NCI-H345 (cell line): ENCODE measurements around the gene PEX14.
"Not testable (repeated sequence)": the region's sequence is repeated elsewhere in the genome, so short reads cannot be mapped to it uniquely, and the experiment has no call there.

Experiments used
- DNase-seq: peaks from one replicate; lab custom pipeline; 2025; lab: John Stamatoyannopoulos, UW

The PEX14 gene

DNA sequence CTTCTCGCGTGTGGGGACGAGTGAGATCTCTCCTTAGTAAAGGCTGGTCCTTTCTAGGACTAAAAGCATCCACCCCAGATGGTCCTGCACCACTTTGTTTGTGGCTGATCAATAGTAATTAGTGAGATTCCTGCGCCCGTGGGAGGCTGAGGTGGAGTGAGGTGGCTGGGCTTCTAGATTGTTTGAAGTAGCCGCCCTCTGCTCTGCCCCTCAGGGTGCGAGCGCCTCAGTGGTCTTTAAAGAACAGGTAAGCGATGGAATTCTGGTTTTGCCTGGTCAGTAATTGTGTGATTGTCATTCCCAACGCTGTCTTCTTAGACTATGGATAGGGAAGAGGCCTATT is 20.7 kb downstream of the PEX14 start:
- no peak for DNase-seq

DNA sequence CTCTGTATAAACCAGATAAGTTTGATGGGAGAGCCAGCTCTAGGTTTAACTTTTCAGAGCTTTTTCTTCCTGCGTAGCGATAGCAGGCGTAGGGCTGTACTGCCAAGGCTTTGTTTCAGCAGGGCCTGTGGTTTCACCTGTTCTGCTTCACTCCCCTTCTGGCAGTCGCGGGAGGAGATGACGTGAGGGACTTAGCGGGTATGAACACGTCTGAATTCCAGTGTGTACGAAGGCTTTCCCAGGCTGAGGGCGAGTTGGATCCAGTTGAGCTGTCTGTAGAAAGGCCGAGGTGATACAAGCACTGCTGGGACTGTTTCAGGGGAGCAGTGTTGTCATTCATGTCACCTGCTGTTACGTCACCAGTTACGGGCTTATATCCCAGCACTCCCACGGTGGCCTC is 21.2 kb downstream of the PEX14 start:
- no peak for DNase-seq

DNA sequence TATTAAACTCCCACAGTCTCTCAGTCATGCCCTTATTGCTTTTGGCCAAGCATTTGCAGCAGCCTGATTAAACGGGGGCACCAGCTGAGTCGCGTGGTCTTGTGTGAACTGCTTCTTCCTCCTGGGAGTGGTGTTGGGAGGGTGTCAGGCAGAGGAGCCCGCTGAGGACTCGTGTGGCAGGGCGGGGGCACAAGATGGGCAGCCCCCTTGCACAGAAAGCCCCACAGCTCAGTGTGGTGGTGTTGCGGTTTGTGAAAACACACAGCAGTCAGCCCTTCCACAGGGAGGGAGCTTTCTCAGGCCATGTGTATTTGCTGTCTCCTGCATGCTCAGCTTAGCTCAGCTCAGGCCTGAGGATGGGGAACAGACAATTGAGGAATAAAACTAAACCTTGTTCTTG is 22.4 kb downstream of the PEX14 start:
- no peak for DNase-seq

DNA sequence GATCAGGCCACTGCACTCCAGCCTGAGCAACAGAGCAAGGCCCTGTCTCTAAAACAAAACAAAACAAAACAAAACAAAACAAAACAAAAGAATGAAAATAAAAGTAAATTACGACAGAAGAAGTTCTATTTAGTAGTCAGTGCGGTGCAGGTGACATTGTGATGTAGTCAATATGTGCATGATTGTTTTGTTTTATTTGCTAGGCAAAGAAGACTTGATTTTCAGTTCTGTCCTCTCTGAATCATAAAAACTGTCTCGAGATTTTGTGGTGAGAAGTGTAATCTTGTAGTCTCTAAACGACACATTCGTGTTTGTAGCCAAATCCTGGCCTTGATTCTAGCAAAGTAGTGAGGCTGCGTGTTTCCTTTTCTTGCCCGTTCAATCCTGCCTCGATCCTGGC is 23.5 kb downstream of the PEX14 start:
- DNase-seq = no peak

DNA sequence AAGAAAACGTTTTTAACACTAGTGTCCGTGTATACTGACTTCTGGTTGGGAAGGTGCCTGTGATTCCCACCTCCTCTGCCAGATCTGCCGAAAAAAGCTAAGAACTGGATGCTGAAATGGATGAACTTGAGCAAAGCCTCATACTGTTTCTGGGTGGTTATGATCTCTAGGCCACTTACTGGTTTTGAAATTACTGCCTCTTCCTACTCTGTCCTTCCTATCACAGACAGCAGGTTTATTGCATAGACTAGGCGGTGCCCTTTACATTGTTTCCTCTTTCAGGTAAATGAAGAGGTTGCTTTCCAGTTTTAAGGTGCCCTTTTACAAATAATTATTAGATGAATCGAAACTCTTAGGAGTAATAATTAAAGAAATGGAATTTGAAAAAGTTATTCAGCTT is 27.5 kb downstream of the PEX14 start:
- no peak for DNase-seq

DNA sequence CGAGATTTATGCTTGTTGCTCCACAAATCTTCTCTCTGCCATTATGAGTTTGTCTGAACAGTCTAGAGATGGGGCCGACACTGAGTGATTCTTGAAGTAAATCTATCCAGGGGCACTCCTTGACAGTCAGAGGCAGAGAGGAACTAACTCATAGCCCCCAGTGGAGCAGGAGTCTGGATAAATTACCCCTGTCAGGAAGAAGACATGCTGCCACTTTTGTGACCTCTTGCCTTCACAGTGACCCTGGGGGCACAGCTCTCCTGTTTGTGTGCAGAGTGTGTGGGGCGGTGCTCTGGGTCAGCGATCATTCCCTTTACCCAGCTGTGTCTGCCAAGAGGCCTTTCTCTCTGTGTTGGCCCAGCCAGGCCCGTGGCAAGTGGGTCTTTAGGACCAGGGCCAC is 29.5 kb downstream of the PEX14 start:
- no peak for DNase-seq

DNA sequence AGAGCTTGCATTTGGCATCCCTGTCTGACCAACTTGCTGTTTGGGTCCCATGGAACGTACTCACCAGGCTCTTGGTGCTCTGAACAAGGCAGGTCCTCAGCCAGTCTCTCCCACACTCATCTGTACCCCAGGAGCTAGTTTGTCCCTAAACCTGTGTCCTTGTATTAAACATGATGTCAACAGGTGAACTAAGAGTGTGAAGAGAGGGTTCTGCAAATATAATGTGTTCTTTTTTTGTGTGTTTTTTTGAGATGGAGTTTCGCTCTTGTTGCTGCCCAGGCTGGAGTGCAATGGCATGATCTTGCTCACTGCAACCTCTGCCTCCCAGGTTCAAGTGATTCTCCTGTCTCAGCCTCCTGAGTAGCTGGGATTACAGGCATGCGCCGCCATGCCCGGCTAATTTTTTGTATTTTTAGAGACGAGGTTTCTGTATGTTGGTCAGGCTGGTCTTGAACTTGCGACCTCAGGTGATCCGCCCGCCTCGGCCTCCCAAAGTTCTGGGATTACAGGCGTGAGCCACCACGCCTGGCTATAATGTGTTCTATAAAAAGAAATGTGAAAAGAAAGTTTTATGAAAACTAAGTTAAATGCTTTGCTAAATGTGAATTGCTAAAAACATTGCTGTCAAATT is 31.4 kb downstream of the PEX14 start:
- not testable (repeated sequence) for DNase-seq

DNA sequence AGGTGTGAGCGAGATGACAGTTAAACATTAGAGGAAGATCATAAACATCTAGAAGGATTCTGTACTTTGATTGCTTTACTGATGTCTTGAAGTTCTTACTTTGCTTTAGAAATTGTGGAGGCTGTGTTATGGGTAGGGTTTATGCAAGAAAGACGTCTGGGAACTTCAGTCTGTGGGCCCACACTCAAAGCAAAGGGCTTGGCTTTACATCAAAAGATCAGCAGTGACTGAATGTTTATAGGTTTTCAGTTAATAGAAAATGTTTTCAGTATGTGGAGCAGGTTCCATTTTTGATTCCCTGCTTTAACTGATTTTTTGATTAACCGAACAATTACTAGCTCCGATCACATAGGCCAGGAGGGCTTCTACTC is 31.9 kb downstream of the PEX14 start:
- no peak for DNase-seq

DNA sequence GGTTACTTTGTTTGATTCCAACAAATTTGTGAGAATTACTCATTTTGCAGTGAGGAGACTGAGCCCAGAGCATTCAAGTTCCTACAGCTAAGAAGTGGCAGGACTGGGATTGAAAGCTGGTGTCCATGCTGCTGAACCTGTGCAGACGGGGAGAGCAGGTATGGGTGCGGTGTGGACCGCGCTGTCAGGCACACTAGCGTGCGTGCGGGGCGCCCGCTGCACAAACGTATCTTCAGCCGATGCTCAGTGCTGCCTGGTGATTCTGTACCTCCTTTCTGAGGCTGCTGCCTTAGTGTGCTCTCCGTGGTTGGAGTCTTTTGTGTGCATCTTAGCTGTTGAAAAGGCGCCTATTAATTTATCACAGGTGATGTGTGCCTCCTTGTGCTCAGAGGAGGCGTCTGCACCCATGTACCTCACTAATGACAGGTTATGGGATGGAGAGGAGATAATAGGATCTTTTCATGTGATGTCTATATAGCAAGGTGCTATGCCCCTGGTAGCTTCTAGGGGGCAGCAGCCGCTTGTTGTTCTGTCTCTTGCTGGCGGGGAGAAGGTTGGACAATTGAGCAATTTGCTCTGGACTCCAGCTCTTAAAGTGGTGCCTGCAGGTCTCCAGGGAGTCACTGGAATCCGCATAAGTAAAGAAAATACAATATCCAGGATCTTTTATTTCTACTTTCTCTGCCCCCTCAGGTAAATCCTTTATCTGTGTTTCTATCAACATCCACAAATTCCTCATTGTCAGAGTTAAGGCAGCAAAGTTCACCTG is 32.5 kb downstream of the PEX14 start:
- DNase-seq = peak; percentile 80

DNA sequence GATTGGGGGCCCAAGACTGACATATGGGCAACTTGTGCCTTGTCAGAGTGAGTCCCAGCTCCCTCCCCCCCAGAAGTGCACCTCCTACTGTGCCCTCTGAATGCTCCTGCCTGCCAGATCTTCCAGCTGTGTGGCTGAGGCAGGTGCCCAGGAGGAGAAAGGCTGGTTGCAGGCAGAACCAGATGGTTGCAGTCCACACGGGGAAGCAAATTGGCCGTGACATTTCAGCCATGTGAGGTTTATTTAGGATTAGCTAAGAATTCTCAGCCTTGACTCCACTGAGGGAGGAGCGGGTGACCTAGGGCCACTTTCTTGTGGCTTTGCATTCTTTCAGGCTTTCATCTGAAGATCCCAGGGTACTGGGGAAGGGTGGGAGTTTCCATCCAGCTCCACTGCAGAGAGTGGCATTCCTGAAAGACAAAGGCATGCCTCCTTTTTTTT is 33.8 kb downstream of the PEX14 start:
- peak; percentile 86 for DNase-seq

DNA sequence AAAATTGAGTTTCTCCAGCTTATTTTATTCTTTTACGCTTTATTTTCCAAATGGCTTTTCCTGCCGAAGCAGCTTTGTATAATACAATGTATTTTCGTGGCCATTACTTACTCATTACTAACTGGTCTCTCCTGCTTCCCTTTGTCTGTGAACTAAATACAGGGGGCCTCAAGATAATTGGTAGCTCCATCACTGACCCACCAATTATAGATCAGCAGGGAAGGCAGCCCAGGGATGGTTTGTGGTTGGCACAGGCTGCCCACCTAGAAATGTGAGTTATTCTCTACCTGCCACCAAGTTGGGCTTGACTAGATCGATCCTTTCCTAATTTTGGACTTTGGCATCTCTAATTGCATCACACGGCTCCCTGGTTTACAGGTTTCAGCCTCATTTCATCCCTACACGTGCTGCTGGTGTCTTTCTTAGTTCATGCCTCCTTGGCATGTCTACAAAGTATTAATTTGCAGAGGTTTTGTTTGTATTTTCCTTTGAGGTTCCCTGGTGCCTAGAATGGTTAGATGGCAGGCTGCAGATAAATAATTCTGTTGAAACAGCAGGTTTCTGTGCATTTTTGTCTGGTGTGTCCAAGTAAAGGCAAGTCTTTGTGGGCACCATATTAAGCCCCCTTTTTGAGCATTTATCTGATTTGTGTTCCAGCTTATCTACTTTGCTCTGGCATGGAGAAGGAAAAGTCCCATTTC is 35.2 kb downstream of the PEX14 start:
- no peak for DNase-seq

DNA sequence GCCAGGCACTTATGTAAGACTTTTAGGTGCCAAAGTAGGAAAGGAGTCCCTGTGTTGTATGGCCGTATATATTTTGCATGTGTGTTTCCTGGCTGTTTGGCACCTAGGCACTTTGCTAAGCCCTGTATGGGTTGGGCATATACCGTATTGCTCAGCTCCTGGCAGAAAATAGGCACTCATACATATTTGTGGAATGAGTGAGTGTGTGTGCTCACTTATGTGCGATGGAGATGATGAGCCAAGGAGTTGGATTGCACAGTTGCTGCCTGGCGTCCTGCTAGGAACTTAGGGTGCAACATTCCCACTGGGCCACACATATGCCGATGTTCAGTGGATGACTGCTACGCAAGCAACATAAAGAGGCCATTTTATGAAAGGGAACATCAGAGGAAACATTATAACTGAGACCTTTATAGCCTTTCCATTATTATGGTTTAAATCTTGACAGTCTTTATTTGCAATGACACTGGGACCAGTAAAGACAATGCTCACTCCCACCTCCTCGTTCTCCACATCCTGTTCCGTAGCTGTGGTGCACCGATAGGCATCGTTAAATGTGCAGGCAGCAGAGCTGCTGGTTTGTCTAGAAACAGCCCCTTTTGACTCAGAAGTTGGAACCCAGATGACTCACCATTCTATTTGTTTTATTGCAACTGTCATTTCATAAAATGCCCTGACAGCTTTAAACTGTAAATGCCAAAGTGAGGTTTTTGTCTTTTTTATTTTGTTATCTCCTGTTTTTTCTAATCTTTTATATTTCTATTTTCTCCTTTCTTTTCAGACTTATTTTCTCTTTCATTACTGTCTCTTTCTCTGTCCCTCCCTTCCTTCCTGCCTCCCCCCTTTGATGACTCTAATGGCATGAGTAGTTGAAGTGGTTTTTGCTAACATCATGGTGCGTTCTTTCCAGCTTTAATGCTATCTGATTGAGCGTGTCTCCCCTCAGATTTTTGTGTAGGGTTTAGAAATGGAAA is 36.1 kb downstream of the PEX14 start:
- peak; percentile 25 for DNase-seq

DNA sequence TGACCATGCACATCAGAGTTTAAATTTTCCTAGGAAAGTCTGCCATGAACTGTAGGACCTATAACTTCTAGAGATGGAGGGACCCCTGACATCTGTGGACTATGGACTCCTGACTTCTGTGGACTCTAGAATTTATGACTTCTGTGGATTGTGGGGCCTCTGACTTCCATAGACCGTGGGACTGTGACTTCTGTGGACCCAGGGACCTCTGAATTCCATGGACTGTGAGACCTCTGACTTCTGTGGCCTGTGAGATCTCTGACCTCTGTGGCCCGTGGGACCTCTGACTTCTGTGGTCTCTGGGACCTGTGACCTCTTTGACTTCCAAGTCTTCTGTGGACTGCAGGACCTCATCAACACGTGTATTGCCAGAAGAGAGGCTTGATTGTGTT is 36.7 kb downstream of the PEX14 start:
- DNase-seq = no peak

DNA sequence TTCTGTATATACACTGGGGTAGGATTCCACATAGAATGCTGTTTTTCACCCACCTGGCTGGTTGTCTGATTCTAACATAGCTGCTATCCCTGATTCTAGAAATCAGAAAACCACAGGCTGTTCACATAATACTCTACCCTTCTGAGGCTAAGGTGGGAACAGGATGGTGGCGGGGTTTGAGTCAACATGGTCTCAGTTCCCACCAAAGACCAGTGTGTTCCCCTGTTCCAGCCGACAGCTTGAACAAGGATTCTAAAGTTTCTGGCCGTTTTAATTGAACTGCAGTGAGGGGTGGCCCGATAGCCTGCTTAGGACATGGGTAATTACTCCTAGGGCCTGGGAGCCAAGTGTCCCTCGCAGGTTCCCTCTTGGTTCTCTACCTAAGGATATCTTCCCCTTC is 38.4 kb downstream of the PEX14 start:
- no peak for DNase-seq

DNA sequence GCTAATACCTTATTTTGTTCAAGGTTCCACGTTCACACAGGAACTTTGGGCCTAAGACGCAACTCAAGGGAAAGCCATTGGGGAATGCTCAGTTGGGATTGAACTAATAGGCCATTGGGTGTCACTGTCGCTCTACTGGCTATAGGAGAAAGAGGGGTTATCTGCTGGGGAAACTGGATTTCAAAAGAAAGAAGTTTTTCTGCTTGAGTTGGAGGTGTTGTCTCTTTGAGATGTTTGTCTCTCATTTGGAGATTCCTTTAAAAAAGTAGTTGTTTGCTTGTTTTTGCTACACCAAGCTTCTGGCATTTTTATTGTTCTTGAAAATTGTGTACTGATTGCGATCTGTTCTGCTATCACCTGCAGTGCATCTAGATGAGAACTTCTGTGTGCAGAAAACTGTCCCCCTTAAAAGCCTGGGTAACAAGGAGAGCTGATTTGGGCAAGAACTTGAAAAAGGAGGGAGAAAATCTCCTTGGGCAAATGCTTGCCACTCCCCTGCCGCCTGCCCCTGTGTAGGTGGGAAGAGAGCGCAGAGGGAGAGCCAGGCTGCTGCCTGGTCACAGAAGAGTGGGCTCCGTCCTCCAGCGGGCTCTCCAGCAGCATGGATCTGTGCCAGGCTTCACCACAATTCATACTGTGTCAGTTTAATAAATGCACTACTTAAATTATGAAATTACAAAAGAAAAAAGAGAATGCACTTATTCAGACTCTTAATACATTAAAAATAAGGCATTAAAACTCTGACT is 39.9 kb downstream of the PEX14 start:
- peak; percentile 39 for DNase-seq

DNA sequence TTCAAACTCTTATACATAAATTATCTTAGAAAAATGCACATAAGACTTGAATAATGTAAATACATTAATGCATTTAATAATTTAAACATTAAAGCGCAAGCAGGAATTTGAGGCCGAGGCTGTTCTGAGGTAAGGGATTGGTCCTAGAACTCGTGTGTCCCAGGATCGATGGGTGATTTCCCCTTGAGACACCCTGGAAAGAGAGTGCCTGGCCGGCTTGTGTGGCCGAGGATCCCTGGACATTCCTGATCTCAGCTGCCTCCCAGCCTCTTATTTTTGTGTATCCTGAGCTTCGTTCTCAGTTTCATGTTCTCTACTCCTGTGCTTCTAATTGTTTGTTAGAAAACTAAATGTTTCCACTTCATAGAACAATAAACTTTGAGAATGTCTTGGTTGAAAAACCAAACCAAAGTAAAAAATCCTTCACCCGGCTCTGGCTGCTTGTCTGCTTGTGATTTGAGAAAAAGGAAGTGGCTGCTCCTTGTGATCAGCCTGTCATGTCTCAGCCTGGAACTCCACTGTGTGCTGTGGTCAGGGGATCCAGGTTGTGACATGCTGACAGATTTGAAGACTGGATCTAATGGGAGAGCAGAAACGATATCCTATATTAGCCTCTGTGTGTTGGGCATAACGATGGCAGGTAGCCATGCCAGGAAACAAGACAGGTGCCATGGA is 40.7 kb downstream of the PEX14 start:
- no peak for DNase-seq

DNA sequence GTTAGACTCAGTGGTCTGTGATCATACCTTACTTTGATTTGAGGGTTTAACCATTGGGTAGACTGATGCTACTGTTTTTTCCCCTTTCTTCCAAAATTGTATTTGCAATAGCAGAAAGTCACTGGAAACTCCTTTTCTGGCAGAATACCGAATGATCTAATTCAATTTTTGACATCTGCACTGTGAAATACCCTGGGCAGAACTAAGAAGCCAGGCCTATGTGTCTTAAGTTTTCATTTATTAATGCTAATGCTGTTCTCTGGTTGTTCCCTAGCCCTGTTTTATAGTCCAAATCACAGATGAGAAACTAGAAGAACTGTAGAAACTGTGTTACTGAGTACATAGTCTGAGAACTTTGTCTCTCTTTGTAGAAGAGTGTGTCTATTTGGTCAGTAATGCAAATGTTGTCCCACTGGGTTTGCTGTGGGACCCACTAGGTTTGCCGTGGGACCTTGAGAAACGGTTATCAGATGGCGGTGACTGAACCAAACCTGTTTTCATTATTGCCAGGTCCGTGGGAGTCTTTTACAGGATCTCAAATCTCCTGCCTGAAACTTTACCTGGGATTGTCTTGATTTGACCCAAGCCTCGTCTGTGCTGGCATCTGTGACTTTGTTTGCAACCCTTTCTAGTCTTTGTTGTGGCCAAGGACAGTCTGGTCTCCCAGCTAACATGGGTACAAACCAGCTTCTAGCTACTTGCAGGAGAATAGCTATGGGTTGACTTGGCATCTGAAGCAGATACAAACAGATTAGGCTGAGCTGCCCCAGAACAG is 41.4 kb downstream of the PEX14 start:
- no peak for DNase-seq

DNA sequence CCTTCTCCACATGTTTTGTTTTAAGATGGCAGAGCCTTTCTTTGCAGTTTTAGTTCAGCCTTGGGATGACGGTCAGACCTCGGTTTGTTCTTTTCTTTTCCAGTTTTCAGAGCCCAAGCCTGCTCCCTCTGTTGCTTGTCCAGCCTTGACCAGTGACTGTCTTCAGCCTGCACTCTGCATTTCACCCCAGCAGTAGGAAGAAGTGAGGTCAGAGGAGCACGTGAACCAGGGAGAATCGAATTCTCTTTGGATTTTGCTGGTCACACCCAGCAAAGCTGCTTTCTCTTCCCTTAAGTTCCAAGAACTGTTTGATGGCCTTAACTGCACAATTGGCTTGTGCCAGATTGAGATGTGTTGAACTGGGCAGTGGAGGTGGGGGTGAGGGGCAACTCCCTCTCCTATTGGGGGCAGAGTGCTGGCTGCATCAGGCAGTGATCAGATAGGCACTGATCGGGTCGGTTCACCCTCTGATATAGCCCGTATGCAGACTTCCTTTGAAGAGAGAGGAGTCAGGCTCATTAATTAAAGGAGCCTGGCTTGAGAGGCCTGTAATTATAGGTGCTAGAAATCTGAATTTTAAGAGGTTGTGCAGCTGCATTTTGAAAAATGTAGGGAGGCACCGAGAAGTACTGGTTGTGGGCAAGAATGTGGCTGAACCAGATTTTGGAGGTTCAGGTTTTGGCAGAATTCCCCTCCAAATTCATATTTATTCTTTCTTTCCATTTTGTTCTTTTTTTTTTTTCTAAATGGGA is 42.4 kb downstream of the PEX14 start:
- no peak for DNase-seq

DNA sequence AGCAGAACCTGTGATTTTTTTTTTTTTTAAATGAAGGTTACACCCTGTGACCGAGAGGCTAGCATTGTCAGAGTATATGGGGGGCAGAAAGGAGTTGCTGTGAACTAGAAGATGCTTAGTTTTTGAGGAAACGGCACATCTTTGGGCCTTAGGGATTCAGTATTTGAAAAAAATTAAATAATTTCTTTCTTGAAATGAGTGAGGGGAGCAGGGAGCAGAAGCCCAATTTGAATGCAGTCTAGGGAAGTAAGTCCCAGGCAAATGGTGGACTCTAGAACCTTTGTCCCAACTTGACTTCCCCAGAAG is 42.9 kb downstream of the PEX14 start:
- no peak for DNase-seq

DNA sequence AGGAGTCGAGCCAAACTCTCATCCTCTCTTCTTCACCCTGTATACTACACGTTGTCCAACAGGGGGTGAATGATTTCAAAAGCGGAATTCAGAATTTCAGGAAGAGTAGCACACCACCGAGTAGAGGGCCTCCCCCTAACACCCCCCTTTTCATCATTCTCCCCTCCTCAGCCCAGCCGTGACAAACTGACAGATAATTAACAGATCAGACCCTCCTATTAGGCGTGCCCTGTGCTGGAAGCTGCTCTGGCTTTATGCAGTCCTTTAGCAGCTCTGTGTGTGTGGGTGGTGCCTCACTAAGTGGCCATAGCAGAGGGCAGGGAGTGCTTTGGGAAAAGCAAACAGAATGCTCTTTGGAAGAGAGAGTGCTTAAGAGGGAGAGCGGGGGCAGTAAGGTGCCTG is 44.3 kb downstream of the PEX14 start:
- peak; percentile 22 for DNase-seq
